Calu3 (cell line): ENCODE data around the gene VRK3. TPM values are rescaled to one million over a fixed set of nuclear protein-coding genes. Genes with fewer than 3 reads are reported as not detected.

Experiments used
- BruUV-seq: library from RNA; stranded (reverse); fragments of 400-500 nt; replicated peaks from 2 replicates; lab custom pipeline; 2021; lab: Mats Ljungman, UMichigan
- CTCF ChIA-PET: fragments of 300-600 bp; sonication (Branson Sonifier 250); formaldehyde crosslinking; loops from one replicate; lab custom pipeline; 2022; ENCODE audit warnings: antibody characterized with exemption; lab: Charles Lee
- DNase-seq: peaks from one replicate; pipeline ENCODE4 v3.0.0; 2022
- H3K27ac Mint-ChIP-seq: one replicate; pipeline ENCODE4 v1.8.0; 2022; ENCODE audit warnings: mixed read lengths; ENCODE audit not compliant: unreplicated experiment
- H3K27me3 Mint-ChIP-seq: one replicate; pipeline ENCODE4 v1.8.0; 2022; ENCODE audit warnings: mixed read lengths; ENCODE audit not compliant: unreplicated experiment
- H3K36me3 Mint-ChIP-seq: one replicate; pipeline ENCODE4 v1.8.0; 2022; ENCODE audit warnings: mild to moderate bottlenecking, moderate library complexity, mixed read lengths; ENCODE audit not compliant: insufficient read depth, unreplicated experiment
- H3K4me1 Mint-ChIP-seq: one replicate; pipeline ENCODE4 v1.8.0; 2022; ENCODE audit warnings: mild to moderate bottlenecking, low read depth, mixed read lengths; ENCODE audit not compliant: unreplicated experiment
- H3K4me3 Mint-ChIP-seq: one replicate; pipeline ENCODE4 v1.8.0; 2022; ENCODE audit warnings: mild to moderate bottlenecking, low read depth, moderate library complexity, mixed read lengths; ENCODE audit not compliant: unreplicated experiment
- H3K9me3 Mint-ChIP-seq: one replicate; pipeline ENCODE4 v1.8.0; 2022; ENCODE audit warnings: low read depth, mixed read lengths; ENCODE audit not compliant: unreplicated experiment
- CTCF ChIP-seq: fragments of 200-600 bp; IDR thresholded peaks from one replicate; pipeline ENCODE4 v1.8.0; 2022; ENCODE audit warnings: antibody characterized with exemption; ENCODE audit not compliant: unreplicated experiment
- intact Hi-C: fragments of 100-400 bp; cut with micrococcal nuclease; formaldehyde crosslinking; loops from one replicate; pipeline ENCODE4 v1.10.0; 2022; ENCODE audit not compliant: unreplicated experiment
- total RNA-seq: library from RNA; stranded (reverse); gene quantifications from 2 replicates; pipeline ENCODE4 v1.2.3, GENCODE V29; 2022

The VRK3 gene
- total RNA-seq, 1 experiment from 2014 or later: 74.5 TPM

GRCh38 chr19:49939721-49940481 lies 85.3 kb downstream of the VRK3 start:
- no TSS peak for BruUV-seq
- H3K36me3 Mint-ChIP-seq: peaks cover 5% of the 10 kb centered on the region
- intact Hi-C loops: no loop called here
- H3K27ac Mint-ChIP-seq: no peak overlapping the region
- H3K9me3 Mint-ChIP-seq: no peaks in the 10 kb centered on the region
- DNase-seq: peak; percentile 17
- CTCF ChIA-PET: interaction anchor here (0.7 kb wide), 1 partner anchor 10 kb away, joined by 4 read pairs; the partner anchor contains the start of gene NUP62
- peak; percentile 34 for TF ChIP-seq CTCF
- H3K4me1 Mint-ChIP-seq: peaks cover 13% of the 10 kb centered on the region
- peaks cover 50% of the 10 kb centered on the region for H3K27me3 Mint-ChIP-seq
- no peak overlapping the region for H3K4me3 Mint-ChIP-seq

DNA sequence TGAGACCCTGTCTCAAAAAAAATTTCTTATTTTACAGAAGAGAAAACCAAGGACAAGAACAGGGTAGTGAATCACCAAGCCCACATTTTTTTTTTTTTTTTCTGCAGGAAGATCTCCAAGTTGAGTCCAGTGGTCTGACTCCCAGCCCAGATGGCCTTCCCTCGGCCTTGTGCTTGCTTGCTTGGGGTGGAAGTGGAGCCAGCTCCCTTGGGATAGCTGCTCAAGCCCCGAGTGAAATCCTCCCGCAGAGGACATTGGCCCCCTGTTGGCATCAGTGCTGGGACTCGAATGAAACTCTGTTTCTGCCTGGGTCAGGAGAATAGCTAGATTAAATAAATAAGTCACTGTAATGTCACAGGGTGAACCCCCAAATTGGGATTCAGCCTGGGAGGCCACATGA lies 86.5 kb downstream of the VRK3 start:
- intact Hi-C loops: no loop called here
- Mint-ChIP-seq H3K36me3 (peaks cover 5% of the 10 kb centered on the region), H3K4me1 (peaks cover 13% of the 10 kb centered on the region), H3K27ac (no peak overlapping the region), H3K9me3 (no peaks in the 10 kb centered on the region), H3K27me3 (peaks cover 44% of the 10 kb centered on the region), H3K4me3 (no peak overlapping the region)
- BruUV-seq: no TSS peak
- CTCF ChIA-PET: no interaction called here
- DNase-seq: no peak
- no peak for TF ChIP-seq CTCF

DNA sequence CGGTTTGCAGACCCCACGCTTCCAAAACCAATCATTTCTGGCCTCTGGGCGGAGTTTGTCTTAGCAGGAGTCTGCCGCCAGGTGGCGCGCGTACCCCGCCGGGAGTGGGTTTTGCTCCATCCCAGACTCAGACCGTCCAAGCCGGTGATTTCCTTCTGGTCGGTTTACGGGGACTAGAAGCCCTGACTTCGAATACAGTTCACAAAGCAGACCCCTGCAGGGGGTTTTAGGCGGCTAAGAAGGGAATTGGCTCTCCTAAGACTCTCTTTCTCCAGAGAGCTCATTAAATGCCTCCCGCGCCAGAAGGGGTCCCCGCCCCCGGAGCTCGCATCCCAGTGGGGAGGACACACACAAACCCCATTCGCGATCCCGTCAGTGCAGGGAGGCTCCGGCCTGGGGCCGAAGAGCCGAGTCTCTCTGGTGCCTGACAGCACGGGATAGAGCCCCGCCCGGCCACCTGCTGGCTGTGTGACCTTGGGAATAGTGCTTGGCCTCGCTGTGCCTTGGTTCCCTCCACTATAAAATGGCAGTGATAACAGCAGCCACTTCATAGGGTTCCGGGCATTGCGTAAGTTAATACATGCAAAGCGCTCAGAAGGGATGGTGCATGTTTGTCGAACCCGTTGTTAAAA lies 87.3 kb downstream of the VRK3 start:
- Mint-ChIP-seq H3K27ac (no peak overlapping the region), H3K9me3 (peaks cover 2% of the 10 kb centered on the region), H3K4me3 (peak overlapping the region; percentile 36), H3K4me1 (peaks cover 21% of the 10 kb centered on the region), H3K27me3 (peaks cover 36% of the 10 kb centered on the region), H3K36me3 (peaks cover 5% of the 10 kb centered on the region)
- BruUV-seq: no TSS peak
- DNase-seq: peak; percentile 91
- CTCF ChIA-PET: interaction anchor here (0.5 kb wide), 1 partner anchor 216 kb away, joined by 3 read pairs; no protein-coding TSS in a partner anchor
- intact Hi-C loops: loop anchor here (1.0 kb wide), 1 partner anchor 45 kb away; no protein-coding TSS in a partner anchor
- peak; percentile 99 for TF ChIP-seq CTCF

DNA sequence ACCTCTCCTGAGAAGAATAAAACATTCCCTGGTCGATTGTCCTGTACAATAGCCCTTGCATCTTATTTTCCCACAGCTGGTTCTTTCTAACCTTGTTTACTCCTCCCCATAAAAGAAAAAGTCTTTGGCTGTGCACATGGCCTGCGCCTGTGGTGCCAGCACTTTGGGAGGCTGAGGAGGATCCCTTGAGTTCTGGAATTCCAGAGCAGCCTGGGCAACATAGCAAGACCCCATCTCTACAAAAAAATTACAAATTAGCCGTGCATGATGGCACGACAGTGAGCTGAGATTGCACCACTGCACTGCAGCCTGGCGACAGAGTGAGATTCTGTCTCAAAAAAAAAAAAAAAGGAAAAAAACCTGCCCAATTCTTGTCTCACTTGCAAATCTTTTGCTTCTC lies 88.6 kb downstream of the VRK3 start:
- H3K9me3 Mint-ChIP-seq: peaks cover 2% of the 10 kb centered on the region
- DNase-seq: no peak
- H3K27ac Mint-ChIP-seq: no peak overlapping the region
- CTCF ChIA-PET: no interaction called here
- no TSS peak for BruUV-seq
- no peak for TF ChIP-seq CTCF
- intact Hi-C loops: no loop called here
- H3K36me3 Mint-ChIP-seq: peaks cover 11% of the 10 kb centered on the region
- peaks cover 24% of the 10 kb centered on the region for H3K27me3 Mint-ChIP-seq
- no peak overlapping the region for H3K4me3 Mint-ChIP-seq
- H3K4me1 Mint-ChIP-seq: peaks cover 20% of the 10 kb centered on the region
